RWPE2 (cell line): ENCODE data around the gene GADD45GIP1.
"Not testable (repeated sequence)": the region's sequence is repeated elsewhere in the genome, so short reads cannot be mapped to it uniquely, and the experiment has no call there.

Experiments used
- ATAC-seq: fragments of 200-7000 bp; cut with Tn5 transposase; 3 replicates; pipeline ENCODE4 v1.9.1; 2021; ENCODE audit warnings: low read depth
- DNase-seq: peaks from one replicate; pipeline ENCODE4 v3.0.0-alpha.2; 2020; ENCODE audit warnings: low spot score
- H3K27ac ChIP-seq: fragments of 450-650 bp; 2 replicates; pipeline ENCODE4 v1.5.1; 2017; ENCODE audit warnings: mild to moderate bottlenecking; ENCODE audit not compliant: poor library complexity, severe bottlenecking
- H3K27me3 ChIP-seq: fragments of 250-450 bp; sonication (Bioruptor Pico); 2 replicates; pipeline ENCODE4 v1.5.1; 2021; ENCODE audit warnings: mild to moderate bottlenecking, moderate library complexity; ENCODE audit not compliant: insufficient read depth, poor library complexity, severe bottlenecking
- H3K36me3 ChIP-seq: fragments of 250-450 bp; sonication (Bioruptor Pico); 2 replicates; pipeline ENCODE4 v1.5.1; 2020; ENCODE audit warnings: low read depth, mild to moderate bottlenecking, moderate library complexity
- H3K4me1 ChIP-seq: fragments of 250-450 bp; sonication (Bioruptor Pico); 2 replicates; pipeline ENCODE4 v1.5.1; 2021; ENCODE audit warnings: mild to moderate bottlenecking, moderate library complexity; ENCODE audit not compliant: insufficient read depth, poor library complexity, severe bottlenecking
- H3K4me3 ChIP-seq: fragments of 250-450 bp; sonication (Bioruptor Pico); 2 replicates; pipeline ENCODE4 v1.5.1; 2021; ENCODE audit warnings: mild to moderate bottlenecking, moderate library complexity; ENCODE audit not compliant: severe bottlenecking
- H3K9me3 ChIP-seq: fragments of 250-450 bp; sonication (Bioruptor Pico); 2 replicates; pipeline ENCODE4 v1.5.1; 2021; ENCODE audit warnings: mild to moderate bottlenecking, moderate library complexity; ENCODE audit not compliant: severe bottlenecking
- TF ChIP-seq, protein P1 (sequence below): fragments of 450-650 bp; IDR thresholded peaks from one replicate; pipeline ENCODE4 v1.5.1; 2017; ENCODE audit warnings: mild to moderate bottlenecking, moderate library complexity; ENCODE audit not compliant: poor library complexity, severe bottlenecking

Gene GADD45GIP1

DNA sequence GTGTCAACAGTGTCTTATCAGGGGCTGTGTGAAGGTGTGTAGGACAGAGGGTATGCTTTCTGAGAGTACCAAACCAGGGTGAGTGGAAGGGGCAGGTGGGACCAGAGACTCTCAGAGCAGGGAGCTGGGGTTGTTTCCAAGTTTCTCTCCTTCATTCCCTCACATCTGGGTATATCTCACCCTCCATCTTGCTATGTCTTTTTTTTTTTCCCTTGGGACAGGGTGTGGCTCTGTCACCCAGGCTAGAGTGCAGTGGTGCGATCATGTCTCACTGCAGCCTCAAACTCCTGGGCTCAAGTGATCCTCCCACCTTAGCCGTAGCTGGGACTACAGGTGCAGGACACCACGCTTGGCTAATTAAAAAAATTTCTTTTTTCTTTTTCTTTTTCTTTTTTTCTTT lies 23.0 kb upstream of the GADD45GIP1 start:
- H3K27ac ChIP-seq: no peak overlapping the region
- H3K27me3 ChIP-seq: no peaks in the 10 kb centered on the region
- H3K9me3 ChIP-seq: no peaks in the 10 kb centered on the region
- DNase-seq (no peak), ATAC-seq (no peak)
- TF ChIP-seq, protein P1, sequence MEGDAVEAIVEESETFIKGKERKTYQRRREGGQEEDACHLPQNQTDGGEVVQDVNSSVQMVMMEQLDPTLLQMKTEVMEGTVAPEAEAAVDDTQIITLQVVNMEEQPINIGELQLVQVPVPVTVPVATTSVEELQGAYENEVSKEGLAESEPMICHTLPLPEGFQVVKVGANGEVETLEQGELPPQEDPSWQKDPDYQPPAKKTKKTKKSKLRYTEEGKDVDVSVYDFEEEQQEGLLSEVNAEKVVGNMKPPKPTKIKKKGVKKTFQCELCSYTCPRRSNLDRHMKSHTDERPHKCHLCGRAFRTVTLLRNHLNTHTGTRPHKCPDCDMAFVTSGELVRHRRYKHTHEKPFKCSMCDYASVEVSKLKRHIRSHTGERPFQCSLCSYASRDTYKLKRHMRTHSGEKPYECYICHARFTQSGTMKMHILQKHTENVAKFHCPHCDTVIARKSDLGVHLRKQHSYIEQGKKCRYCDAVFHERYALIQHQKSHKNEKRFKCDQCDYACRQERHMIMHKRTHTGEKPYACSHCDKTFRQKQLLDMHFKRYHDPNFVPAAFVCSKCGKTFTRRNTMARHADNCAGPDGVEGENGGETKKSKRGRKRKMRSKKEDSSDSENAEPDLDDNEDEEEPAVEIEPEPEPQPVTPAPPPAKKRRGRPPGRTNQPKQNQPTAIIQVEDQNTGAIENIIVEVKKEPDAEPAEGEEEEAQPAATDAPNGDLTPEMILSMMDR: no peak
- no peaks in the 10 kb centered on the region for H3K36me3 ChIP-seq
- no peak overlapping the region for H3K4me3 ChIP-seq
- H3K4me1 ChIP-seq: no peaks in the 10 kb centered on the region

DNA sequence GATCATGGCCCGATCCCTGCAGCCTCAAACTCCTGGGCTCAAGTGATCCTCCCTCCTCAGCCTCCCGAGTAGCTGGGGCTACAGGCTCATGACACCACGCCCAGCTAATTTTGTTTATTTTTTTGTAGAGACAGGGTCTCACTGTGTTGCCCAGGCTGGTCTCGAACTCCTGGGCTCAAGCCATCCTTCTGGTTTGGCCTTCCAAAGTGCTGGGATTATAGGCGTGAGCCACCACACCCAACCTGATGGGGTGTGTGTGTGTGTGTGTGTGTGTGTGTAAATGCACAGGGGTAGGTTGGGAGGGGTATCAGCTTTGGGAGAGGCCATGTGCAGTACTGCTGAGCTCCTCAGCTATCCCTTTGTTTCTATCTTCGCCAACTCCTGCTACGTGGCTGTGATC lies 19.1 kb upstream of the GADD45GIP1 start:
- H3K36me3 ChIP-seq, H3K4me1 ChIP-seq, H3K27ac ChIP-seq, ATAC-seq, H3K4me3 ChIP-seq, DNase-seq, H3K9me3 ChIP-seq, H3K27me3 ChIP-seq: not testable (repeated sequence)

DNA sequence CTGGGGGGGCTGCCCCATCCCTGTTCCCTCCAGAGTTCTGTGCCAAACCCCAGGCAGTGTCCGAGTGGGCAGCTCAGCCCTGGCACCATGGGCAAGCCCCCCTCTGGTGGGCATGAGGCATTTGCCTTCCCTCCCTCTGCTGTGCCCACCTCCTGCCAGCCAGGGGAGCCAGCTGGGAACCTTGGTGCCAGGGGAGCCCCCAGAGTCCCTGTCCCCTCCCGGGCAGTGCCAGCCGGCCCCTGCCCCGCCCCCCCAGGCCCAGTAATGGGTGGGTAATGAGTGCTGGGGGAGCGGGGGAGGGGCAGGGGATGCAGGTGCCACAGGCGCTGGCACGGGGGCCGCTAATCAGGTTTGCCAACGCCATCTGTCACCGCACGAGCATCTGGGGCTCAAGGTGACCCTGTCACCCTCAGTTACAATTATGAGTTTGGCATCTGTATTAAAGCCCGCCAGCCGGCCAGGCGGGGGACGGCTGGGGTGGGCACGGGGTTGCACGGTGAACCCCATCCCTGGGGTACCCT lies 18.3 kb upstream of the GADD45GIP1 start:
- Histone ChIP-seq H3K4me3 (no peak overlapping the region), H3K36me3 (no peaks in the 10 kb centered on the region), H3K4me1 (no peaks in the 10 kb centered on the region), H3K27ac (no peak overlapping the region), H3K27me3 (no peaks in the 10 kb centered on the region), H3K9me3 (no peaks in the 10 kb centered on the region)
- no peak for DNase-seq
- ATAC-seq: no peak
- TF ChIP-seq, protein P1: no peak

DNA sequence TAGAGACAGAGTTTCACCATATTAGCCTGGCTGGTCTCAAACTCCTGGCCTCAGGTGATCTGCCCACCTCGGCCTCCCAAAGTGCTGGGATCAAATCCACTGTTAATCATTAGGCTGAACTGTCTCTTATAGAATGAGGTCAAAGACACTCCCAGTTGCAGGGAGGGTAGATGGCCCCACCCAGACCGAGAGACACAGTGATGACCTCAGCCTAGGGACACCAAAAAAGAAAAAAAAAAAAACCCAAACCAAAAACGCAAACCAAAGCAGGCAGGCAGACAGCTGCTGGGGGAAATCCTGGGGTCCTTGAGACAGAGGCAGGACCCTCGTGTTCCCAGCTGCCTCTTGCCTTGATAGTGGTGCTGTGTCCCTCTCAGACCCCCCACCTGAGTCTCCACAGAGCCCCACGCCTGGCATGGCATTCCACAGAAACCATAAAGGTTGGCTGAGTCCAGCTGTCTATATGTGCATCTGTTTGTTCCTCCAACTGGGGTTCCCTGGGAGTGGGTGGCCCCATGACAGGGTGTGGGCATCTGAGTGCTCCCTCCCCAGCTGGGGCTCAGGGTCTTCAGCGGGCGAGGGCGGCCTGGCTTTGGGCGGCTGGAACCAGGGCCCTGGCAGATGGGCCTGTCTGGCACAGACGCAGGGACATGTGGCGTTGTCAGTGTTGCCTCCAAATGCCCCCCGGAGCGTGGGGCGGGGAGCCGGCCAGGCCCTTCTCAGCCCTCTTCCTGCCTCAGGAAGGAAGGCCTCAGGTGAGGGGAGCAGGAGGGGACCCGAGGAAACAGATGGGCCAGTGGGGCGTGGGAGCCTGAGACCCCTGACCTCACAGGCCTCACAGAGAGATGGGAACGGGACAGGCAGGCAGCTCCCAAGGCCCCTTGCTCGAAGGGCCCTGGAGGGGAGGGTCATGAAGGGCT lies 17.5 kb upstream of the GADD45GIP1 start:
- TF ChIP-seq, protein P1: no peak
- Histone ChIP-seq H3K4me1 (no peaks in the 10 kb centered on the region), H3K27me3 (no peaks in the 10 kb centered on the region), H3K36me3 (no peaks in the 10 kb centered on the region), H3K4me3 (no peak overlapping the region), H3K27ac (no peak overlapping the region), H3K9me3 (no peaks in the 10 kb centered on the region)
- ATAC-seq: no peak
- no peak for DNase-seq

DNA sequence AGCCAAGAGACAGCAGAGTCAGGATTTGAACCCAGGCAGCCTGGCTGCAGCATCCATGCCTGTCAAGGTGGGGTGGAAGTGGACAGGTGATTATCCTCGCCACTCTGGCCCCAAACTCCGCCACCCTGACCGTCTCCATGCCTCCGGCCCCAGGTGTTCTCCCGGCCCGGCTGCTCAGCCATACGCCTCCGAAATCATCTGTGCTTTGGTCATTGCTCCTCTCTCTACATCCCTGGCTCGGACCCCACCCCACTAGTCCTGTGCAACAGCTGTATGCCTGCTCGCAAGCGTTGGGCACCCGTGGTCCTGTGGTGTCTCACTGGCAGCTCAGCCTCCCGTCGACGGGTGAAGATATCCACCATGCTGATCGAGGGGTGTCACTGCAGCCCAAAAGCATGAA lies 16.2 kb upstream of the GADD45GIP1 start:
- no peaks in the 10 kb centered on the region for H3K9me3 ChIP-seq
- H3K27me3 ChIP-seq: no peaks in the 10 kb centered on the region
- TF ChIP-seq, protein P1: no peak
- ATAC-seq (no peak), DNase-seq (no peak)
- no peaks in the 10 kb centered on the region for H3K36me3 ChIP-seq
- H3K4me3 ChIP-seq: no peak overlapping the region
- H3K4me1 ChIP-seq: no peaks in the 10 kb centered on the region
- no peak overlapping the region for H3K27ac ChIP-seq
